ENCODE data around the gene PRPF40A. TPM values are rescaled to one million over a fixed set of nuclear protein-coding genes. Genes with fewer than 3 reads are reported as not detected.

PRPF40A gene
- total and polyA plus RNA-seq, 2 of the 8 experiments (the other 6 are each of a cell fraction or from before 2014, with no cell fraction given): 85.5 to 176 TPM

DNA sequence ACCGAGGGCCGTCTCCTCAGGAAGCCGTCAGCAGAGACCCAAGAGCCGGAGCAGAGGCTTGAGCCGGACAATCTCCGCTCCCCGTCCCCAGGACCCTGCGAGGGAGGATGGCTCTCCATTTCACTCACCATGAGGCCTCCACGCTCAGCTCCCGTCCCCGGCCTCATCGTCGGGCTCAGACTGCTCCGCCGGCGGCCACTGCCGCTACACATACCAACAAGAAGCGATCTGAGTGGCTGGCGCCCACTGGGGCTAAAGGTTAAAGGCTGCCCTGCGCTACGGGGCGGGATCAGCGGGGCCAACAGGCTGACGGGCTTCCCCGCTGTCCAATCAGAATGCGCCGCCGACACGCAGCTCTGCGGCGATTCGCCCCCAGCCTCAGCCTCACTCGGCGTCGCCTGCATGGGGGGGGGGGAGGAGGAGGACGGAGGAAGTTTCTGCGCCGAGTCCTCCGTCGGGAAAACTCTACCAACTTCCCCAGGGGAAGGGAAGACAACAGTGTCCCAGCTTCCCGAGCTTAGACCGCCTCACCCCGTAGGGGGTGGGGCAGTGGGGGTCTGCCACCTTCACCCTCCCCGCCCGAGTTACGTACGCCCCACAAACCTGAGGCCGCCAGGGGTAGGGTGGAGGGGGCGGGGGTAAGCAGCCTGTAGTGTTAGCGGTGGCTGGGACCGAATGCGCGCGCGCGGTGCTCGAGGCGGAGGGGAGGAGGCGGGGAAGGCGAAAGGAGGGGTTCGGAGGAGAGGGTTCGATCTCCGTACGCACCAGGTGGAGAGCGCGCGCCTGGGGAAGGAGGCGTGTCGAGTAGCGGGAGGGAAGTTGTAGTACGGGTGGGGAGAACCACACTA, at the start of gene PRPF40A (continued):
- TF ChIP-seq, protein P1, sequence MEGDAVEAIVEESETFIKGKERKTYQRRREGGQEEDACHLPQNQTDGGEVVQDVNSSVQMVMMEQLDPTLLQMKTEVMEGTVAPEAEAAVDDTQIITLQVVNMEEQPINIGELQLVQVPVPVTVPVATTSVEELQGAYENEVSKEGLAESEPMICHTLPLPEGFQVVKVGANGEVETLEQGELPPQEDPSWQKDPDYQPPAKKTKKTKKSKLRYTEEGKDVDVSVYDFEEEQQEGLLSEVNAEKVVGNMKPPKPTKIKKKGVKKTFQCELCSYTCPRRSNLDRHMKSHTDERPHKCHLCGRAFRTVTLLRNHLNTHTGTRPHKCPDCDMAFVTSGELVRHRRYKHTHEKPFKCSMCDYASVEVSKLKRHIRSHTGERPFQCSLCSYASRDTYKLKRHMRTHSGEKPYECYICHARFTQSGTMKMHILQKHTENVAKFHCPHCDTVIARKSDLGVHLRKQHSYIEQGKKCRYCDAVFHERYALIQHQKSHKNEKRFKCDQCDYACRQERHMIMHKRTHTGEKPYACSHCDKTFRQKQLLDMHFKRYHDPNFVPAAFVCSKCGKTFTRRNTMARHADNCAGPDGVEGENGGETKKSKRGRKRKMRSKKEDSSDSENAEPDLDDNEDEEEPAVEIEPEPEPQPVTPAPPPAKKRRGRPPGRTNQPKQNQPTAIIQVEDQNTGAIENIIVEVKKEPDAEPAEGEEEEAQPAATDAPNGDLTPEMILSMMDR (IDR thresholded peaks at IDR 0.05; ENCODE audit: control extremely low read depth in 1 of 3, insufficient read depth in 1 of 3, low read depth in 1 of 3, low read length in 3 of 3): peak in 1 of 3 experiments; percentile 12; a peak in 1 of 4 replicates
- TF ChIP-seq RFX5 (IDR thresholded peaks at IDR 0.05; ENCODE audit: borderline replicate concordance, low read depth, low read length): no peak
- no peak for TF ChIP-seq HDAC6 (IDR thresholded peaks at IDR 0.05; ENCODE audit: low read depth, low read length)
- TF ChIP-seq POLR2A (IDR thresholded peaks at IDR 0.05; ENCODE audit: control extremely low read depth in 1 of 2, low read depth in 2 of 2, low read length in 2 of 2): peak; percentile 81 to 83
- TF ChIP-seq, protein P2, sequence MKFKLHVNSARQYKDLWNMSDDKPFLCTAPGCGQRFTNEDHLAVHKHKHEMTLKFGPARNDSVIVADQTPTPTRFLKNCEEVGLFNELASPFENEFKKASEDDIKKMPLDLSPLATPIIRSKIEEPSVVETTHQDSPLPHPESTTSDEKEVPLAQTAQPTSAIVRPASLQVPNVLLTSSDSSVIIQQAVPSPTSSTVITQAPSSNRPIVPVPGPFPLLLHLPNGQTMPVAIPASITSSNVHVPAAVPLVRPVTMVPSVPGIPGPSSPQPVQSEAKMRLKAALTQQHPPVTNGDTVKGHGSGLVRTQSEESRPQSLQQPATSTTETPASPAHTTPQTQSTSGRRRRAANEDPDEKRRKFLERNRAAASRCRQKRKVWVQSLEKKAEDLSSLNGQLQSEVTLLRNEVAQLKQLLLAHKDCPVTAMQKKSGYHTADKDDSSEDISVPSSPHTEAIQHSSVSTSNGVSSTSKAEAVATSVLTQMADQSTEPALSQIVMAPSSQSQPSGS (IDR thresholded peaks at IDR 0.05; ENCODE audit: low read length): no peak; the same call in 1 of the 2 replicates
- peak; percentile 93 for TF ChIP-seq POLR2AphosphoS5 (IDR thresholded peaks at IDR 0.05; ENCODE audit: low read depth, low read length)
- no peak; the same call in 1 of the 2 replicates for TF ChIP-seq SP4 (IDR thresholded peaks at IDR 0.05; ENCODE audit: low read length)
- peak; percentile 97 for TF ChIP-seq ASH2L (IDR thresholded peaks at IDR 0.05; ENCODE audit: low read length)
- TF ChIP-seq, protein P3, sequence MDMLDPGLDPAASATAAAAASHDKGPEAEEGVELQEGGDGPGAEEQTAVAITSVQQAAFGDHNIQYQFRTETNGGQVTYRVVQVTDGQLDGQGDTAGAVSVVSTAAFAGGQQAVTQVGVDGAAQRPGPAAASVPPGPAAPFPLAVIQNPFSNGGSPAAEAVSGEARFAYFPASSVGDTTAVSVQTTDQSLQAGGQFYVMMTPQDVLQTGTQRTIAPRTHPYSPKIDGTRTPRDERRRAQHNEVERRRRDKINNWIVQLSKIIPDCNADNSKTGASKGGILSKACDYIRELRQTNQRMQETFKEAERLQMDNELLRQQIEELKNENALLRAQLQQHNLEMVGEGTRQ (IDR thresholded peaks at IDR 0.05; ENCODE audit: low read length): no peak
- TF ChIP-seq TAF7 (optimal IDR thresholded peaks at IDR 0.05; ENCODE audit: borderline replicate concordance, low read depth, low read length): peak; percentile 85
- TF ChIP-seq ZNF274 (IDR thresholded peaks at IDR 0.05; ENCODE audit: borderline replicate concordance, extremely low read depth, low read length): no peak
- 0 out of 2 replicates have a peak, but pooled peaks have one; percentile 58 for TF ChIP-seq GTF2F1 (IDR thresholded peaks at IDR 0.05; ENCODE audit: borderline replicate concordance, low read depth, low read length)
- 0 out of 2 replicates have a peak, but pooled peaks have one; percentile 11 for TF ChIP-seq TEAD4 (IDR thresholded peaks at IDR 0.05; ENCODE audit: low read depth, low read length)
- peak; percentile 88 for TF ChIP-seq PHF8 (conservative IDR thresholded peaks at IDR 0.05; ENCODE audit: low read depth, low read length)

All from H1 (cell line).